A673 (cell line): Measurements from ENCODE around the gene DOCK1. TPM values are rescaled to one million over a fixed set of nuclear protein-coding genes. Genes with fewer than 3 reads are reported as not detected.
A peak's percentile ranks its signal among the peaks of the same experiment; 100 is the strongest.

Experiments
- BruUV-seq: library from RNA; stranded (reverse); fragments of 400-500 nt; replicated peaks from 2 replicates; lab custom pipeline; 2021; lab: Mats Ljungman, UMichigan
- CTCF ChIA-PET: fragments of 300-600 bp; sonication (Branson Sonifier 250); formaldehyde crosslinking; loops from one replicate; lab custom pipeline; 2022; ENCODE audit warnings: antibody characterized with exemption; lab: Charles Lee
- POLR2A ChIA-PET: fragments of 300-600 bp; sonication (Branson Sonifier 250); formaldehyde crosslinking; loops from one replicate; lab custom pipeline; 2022; ENCODE audit warnings: antibody characterized with exemption; ENCODE audit not compliant: low non-redundant PET; lab: Charles Lee
- DNase-seq: peaks from one replicate; pipeline ENCODE4 v3.0.0-alpha.2; 2015; ENCODE audit warnings: low spot score
- H3K27ac ChIP-seq: fragments of 200-600 bp; sonication (generic); 2 replicates; pipeline ENCODE4 v1.5.1; 2016; ENCODE audit warnings: mixed run types, low read depth, mild to moderate bottlenecking, mixed read lengths, antibody characterized with exemption, low read length; ENCODE audit not compliant: poor library complexity, severe bottlenecking
- H3K27me3 ChIP-seq: fragments of 200-600 bp; sonication (generic); replicated peaks from 2 replicates; pipeline ENCODE4 v1.6.1; 2017; ENCODE audit warnings: mixed run types, low read depth, mild to moderate bottlenecking, mixed read lengths, antibody characterized with exemption, low read length; ENCODE audit not compliant: insufficient read depth, poor library complexity
- H3K36me3 ChIP-seq: fragments of 200-600 bp; sonication (generic); 2 replicates; pipeline ENCODE4 v1.6.1; 2016; ENCODE audit warnings: mixed run types, mild to moderate bottlenecking, mixed read lengths, antibody characterized with exemption, low read length; ENCODE audit not compliant: insufficient read depth, poor library complexity, severe bottlenecking
- H3K4me1 ChIP-seq: fragments of 200-600 bp; sonication (generic); 2 replicates; pipeline ENCODE4 v1.6.1; 2017; ENCODE audit warnings: mixed run types, mild to moderate bottlenecking, mixed read lengths, antibody characterized with exemption, low read length; ENCODE audit not compliant: insufficient read depth, poor library complexity, severe bottlenecking
- H3K4me3 ChIP-seq: fragments of 200-600 bp; sonication (generic); 2 replicates; pipeline ENCODE4 v1.5.1; 2016; ENCODE audit warnings: low read depth, mixed run types, mild to moderate bottlenecking, mixed read lengths, low read length; ENCODE audit not compliant: poor library complexity, severe bottlenecking
- H3K9me3 ChIP-seq: fragments of 200-600 bp; sonication (generic); 2 replicates; pipeline ENCODE4 v1.6.1; 2016; ENCODE audit warnings: mixed run types, low read depth, mild to moderate bottlenecking, mixed read lengths, antibody characterized with exemption, low read length; ENCODE audit not compliant: poor library complexity, severe bottlenecking
- CTCF ChIP-seq: fragments of 300-800, 200-600 bp; sonication (generic); conservative IDR thresholded peaks from 2 replicates; pipeline ENCODE4 v1.5.1; 2017; ENCODE audit warnings: low read depth, mild to moderate bottlenecking, antibody characterized with exemption, low read length, moderate library complexity, mixed read lengths
- EZH2 ChIP-seq: fragments of 200-600 bp; sonication (generic); IDR thresholded peaks from 2 replicates; pipeline ENCODE4 v1.6.1; 2017; ENCODE audit warnings: borderline replicate concordance, low read depth, mild to moderate bottlenecking, mixed read lengths, antibody characterized with exemption, low read length; ENCODE audit not compliant: poor library complexity, severe bottlenecking
- intact Hi-C: fragments of 100-400 bp; cut with micrococcal nuclease; formaldehyde crosslinking; loops from one replicate; pipeline ENCODE4 v1.10.0; 2022; ENCODE audit not compliant: unreplicated experiment
- total RNA-seq: library from RNA; stranded (reverse); gene quantifications from 2 replicates; pipeline ENCODE4 v1.2.3, GENCODE V29; 2021

Gene DOCK1
- total RNA-seq, 1 experiment from 2014 or later: 30.7 TPM

GRCh38 chr10:127463548-127463947 is 558.3 kb downstream of the DOCK1 start:
- Histone ChIP-seq H3K27ac (no peak overlapping the region), H3K4me3 (no peak overlapping the region), H3K27me3 (no peaks in the 10 kb centered on the region), H3K4me1 (peaks cover 10% of the 10 kb centered on the region), H3K9me3 (peaks cover 3% of the 10 kb centered on the region), H3K36me3 (no peaks in the 10 kb centered on the region)
- DNase-seq: no peak
- intact Hi-C loops: no loop called here
- TF ChIP-seq EZH2 (no peak), CTCF (no peak)
- no TSS peak for BruUV-seq
- CTCF ChIA-PET: no interaction called here
- POLR2A ChIA-PET: no interaction called here

- Histone ChIP-seq H3K27ac (peak overlapping the region; percentile 21), H3K4me3 (no peak overlapping the region), H3K36me3 (no peaks in the 10 kb centered on the region), H3K4me1 (peaks cover 10% of the 10 kb centered on the region), H3K9me3 (peaks cover 3% of the 10 kb centered on the region), H3K27me3 (no peaks in the 10 kb centered on the region)
- POLR2A ChIA-PET: no interaction called here
- TF ChIP-seq EZH2 (no peak), CTCF (no peak)
- no TSS peak for BruUV-seq
- DNase-seq: no peak
- intact Hi-C loops: no loop called here
- CTCF ChIA-PET: no interaction called here
Measured at GRCh38 chr10:127464561-127464960, 559.3 kb downstream of the DOCK1 start.

GRCh38 chr10:127467811-127468210 is 562.6 kb downstream of the DOCK1 start:
- peaks cover 4% of the 10 kb centered on the region for H3K27me3 ChIP-seq
- no peak overlapping the region for H3K27ac ChIP-seq
- no TSS peak for BruUV-seq
- ChIA-PET POLR2A (no interaction called here), CTCF (no interaction called here)
- intact Hi-C loops: no loop called here
- H3K4me3 ChIP-seq: no peak overlapping the region
- no peaks in the 10 kb centered on the region for H3K9me3 ChIP-seq
- peaks cover 10% of the 10 kb centered on the region for H3K4me1 ChIP-seq
- DNase-seq: no peak
- TF ChIP-seq EZH2: no peak
- no peak for TF ChIP-seq CTCF
- H3K36me3 ChIP-seq: no peaks in the 10 kb centered on the region
